GM21367 (cell line): ENCODE data around the gene CSMD2.
A peak's percentile ranks its signal among the peaks of the same experiment; 100 is the strongest.
"Not testable (repeated sequence)": the region's sequence is repeated elsewhere in the genome, so short reads cannot be mapped to it uniquely, and the experiment has no call there.

Experiments used
- ATAC-seq: cut with Tn5 transposase; IDR thresholded peaks from one replicate; pipeline ENCODE4 v1.9.1; 2021; ENCODE audit not compliant: unreplicated experiment

Gene CSMD2

DNA sequence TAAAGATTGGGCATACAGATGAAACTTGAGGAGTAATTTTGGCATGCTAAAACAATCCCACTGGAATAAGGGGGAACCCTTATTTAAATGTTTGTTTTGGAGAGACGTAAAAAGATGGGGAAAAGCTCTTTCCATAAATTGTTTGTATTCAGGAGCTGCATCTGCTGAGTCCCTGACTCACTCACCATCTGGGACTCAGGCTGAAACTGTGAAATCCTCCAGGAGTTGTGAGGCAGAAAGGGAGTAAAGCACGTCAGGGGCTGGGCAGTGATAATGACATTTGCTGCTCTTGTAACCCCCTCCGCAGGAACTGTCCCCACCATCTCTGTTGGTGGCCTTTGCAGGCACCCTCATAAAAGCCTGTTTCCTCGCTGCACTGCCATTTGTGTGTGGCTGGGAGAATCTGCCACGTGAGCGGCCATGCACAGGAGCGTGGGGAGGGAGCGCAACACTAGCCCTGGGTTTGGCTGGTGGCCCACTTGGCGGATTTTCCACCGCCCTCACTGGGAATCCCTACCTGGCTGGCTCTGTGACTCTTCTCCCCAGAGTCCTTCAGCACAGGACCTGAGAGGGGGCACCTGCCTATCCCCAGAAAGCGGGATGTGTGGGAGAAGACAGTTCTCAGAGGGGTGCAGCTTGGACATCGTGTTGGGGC is 647.3 kb downstream of the CSMD2 start:
- no peak for ATAC-seq

DNA sequence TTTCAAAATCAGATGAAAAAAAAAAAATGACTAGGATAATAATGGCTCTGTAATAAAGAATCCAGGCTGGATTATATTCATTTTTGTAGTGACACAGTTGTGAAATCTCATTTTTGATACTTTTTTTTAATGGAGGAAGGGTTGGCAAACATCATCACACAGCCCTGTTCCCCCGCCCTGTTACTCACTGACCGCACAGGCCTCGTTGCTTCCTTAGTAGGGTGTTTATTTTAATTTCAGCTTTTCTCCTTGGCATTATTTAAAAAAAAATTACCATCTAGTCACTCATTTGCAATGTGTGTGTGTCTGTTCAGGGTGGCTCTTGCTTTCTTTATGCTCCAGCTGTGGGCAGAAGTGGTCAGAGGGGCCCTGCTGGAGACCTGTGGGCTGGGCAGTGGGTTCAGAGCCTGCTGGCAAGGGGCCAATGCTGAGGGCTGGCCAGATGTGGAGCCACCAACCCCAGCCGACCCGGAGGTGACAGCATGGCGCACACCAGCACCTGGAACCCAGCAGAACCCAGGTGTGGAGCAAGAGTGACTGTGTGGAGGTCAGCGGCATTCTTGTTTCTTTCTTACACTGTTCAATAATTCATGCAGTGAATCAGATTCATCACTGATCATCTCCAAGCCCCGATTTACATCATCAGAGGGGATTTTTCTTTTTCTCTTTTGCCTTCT is 648.0 kb downstream of the CSMD2 start:
- ATAC-seq, result no peak

DNA sequence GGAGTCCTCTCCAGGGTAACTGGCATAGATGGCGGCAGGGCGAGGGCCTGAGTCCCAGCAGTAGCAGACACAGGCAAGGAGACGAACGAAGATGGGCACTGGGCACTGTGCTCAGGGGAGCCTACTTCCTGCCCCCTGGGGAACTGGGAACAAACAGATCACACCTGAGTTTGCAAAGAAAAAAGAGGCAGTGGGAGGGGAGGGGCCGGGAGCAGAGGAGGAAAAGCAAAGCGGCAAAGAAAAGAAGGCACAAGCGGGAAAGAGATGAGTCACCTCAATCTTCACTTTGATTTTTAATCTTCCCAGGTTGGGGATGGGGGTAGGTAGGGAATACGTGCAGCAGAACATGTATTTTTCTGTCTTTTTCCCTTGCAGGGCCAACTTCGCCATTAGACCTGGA is 648.6 kb downstream of the CSMD2 start:
- no peak for ATAC-seq

DNA sequence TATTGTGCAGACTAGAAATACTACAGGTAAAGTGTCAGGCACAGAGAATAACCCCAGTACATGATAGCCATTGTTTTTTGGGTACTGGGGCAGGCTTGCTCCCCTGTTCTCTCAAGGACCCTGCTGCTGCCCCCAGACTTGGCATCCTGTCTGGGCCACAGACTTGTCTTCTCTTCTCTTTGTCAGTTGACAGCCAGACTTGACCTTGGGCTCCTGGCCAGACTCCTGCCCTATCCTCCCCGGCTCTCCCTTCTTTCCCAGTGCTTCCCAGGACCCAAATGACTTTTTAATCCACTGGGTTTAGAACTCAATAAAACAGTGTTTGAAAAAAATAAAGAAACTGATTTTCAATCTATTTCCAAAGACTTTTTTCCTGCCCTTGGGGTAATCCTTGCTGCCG is 649.4 kb downstream of the CSMD2 start:
- ATAC-seq, result no peak

DNA sequence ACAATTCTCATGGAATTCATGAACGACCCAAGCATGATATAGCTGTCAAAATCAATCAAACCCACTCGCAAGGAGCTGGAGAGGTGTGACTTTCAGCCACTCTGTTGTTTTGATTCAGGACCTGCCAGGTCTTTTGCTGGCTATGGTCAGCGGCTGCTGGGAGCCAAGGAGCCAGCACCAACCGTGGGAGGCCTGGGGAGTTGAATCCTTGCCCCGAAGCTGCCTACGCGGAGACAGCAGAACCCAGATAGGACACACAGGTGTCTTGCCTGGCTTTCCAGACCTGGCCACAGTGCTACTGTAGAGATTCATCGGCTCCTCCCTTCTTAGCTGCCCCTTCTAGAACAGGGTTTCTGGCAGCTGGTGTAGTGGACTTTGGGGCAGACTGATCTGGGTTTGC is 649.9 kb downstream of the CSMD2 start:
- ATAC-seq, result no peak

DNA sequence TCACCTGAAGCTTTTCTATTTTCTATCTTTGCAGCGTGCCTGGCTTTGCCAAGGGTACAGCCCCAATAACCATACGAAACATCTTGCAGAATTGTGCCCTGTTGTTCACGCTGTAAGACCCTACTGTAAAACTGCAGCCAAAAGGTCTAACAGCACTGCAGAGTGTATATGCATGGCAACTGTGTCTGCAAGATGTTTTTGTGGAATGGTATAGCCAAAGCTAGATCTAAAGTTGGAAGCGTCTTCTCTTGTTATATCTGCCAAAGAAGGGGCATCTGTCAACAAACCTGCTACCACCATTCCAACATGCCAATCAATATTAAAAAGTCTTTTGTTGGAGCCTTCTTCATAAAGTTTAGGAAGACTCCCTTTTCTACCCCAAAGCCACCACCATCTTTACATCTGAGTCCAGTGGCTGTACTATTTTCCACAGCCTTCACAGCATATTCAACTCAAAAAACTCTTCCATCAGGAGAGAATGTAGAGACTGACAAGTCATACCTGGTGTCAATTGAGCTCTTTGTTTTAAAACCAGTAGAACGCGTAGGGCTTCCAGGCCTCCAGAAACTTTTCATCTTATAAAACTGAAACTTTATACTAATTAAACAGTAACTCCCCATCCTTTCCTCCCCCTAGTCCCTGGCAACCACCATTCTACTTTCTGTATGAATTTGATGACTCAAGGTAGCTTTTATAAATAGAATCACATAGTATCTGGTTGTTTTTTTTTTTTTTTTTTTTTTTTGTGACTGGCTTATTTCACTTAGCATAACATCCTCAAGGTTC is 652.6 kb downstream of the CSMD2 start:
- no peak for ATAC-seq

DNA sequence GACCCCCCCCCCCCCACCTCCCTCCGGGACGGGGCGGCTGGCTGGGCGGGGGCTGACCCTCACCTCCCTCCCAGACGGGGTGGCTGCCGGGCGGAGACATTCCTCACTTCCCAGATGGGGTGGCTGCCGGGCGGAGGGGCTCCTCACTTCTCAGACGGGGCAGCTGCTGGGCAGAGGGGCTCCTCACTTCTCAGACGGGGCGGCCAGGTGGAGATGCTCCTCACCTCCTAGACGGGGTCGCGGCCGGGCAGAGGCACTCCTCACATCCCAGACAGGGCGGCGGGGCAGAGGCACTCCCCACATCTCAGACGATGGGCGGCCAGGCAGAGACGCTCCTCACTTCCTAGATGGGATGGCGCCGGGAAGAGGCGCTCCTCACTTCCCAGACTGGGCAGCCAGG is 655.8 kb downstream of the CSMD2 start:
- not testable (repeated sequence) for ATAC-seq

DNA sequence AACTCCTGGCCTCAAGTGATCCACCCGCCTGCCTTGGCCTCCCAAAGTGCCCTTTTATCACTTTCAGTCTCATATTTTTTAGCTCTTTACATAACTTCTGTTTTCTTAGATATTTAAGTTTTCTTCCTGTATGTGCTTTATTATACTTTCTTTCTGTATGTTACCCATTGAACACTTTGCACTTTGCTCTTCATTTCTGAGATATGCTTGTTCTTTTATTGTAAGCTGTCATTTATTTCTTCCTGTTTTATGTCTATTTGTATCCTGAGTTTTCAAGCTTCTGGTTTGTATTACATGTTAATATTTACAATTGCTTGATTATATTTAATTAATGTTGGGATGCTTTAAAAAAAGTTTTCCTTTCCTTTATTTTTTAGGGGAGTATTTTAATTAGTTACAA is 656.9 kb downstream of the CSMD2 start:
- ATAC-seq, result no peak

DNA sequence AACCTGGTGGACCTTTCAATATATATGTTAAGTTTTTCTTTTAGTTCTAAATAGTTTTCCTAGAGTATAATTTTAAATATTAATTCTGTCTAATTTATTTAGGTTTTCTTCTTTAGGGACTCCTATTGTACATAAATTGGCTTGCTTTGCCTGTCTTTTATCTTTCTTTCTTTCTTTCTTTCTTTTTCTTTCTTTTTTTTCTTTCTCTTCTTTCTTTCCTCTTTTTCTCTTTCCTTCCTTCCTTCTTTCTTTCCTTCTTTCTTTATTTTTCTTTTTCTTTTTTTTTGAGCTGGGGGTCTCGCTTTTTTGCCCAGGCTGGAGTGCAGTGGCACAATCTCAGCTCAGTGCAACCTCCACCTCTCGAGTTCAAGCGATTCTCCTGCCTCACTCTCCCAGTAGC is 657.4 kb downstream of the CSMD2 start:
- no peak for ATAC-seq

DNA sequence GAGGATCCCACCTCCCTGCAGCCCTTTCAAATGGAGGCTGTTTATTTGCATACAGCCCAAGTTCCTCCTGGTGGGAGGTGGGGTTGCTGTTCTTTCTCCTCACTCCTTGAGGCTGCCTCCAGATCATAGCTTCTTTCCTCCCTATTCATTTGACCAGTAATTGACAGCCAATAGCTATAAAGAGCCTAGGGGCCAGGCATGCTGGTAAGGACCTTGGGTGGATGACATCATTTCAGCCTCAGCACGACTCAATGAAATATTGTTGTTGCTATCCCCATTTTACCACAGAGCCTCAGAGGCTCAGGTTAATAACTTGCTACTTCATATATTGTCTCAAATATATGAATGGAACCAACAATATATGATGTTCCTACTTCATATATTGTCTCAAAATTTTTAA is 661.5 kb downstream of the CSMD2 start:
- no peak for ATAC-seq

DNA sequence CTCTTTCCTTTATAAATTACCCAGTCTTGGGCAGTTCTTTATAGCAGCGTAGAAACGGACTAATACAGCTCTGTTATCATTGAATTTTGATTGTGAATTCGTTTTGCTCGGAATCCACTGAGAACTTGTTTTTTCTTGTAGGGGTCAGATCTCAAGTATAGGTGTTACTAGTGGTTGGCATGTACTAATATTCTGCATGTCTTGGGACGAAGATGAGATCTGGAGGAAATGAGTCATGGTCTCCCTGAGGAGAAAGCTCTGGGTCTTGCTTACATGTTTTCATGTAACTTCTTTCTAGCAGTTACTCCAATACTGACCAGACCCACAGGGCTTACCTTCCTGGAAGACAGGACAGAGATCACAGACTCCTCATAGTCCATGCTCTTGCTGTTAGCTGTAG is 662.3 kb downstream of the CSMD2 start:
- ATAC-seq, result no peak

DNA sequence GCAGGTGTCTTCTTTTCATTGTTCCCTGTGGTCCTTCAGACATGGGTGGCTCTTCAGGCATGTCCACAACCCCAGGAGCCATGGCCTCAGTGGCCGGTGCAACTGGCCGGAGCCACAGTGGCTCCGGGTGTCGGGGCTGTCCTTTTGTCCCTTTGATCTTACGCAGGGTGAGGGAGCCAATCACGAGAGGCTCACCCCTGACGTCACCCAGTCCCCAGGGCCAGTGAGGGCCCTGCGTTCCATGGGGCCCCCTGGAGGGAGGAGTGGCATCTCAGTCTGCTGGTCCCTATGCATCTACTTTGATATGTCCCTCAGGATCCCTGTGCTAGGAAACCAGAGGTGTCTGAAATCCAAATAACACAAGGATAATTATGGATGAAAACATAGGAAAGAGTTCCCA is 663.3 kb downstream of the CSMD2 start:
- ATAC-seq, result no peak

DNA sequence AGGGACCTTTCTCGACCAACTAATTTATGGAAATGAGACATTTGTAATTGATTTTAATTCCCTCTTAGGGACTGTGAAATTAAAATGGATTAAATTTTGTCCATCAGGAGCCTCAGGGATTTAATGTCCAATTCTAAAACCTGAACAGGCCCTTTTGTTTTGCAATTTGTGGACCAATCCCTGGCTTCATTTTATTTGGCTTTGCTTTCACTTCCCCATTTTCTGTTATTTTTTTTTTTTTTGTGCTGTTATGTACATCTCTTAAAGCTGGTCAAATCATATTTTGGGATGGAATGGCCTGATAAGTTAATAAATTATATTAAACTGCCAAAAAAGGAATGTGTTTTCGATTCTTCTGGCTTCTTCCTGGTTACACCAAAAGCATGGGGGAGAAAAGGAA is 663.7 kb downstream of the CSMD2 start:
- ATAC-seq, result no peak

DNA sequence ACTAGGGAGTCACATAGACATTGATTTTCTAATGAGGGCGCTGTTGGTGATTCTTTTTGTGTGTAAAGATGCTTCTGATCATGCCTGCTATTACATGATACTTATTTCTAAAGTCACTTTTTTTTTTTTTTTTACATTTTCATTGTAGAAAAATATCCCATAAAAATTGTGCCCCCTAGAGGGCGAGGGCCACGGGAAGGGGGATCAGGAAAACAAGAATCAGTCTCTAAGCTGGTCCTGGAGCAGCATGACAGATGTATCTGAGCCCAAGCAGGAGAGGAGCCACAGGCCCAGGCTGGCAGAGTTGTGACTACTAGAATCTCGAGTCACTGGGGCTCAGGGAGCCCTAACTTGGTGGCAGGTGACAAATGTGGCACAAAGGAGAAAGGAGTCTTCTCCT is 664.5 kb downstream of the CSMD2 start:
- ATAC-seq, result no peak

DNA sequence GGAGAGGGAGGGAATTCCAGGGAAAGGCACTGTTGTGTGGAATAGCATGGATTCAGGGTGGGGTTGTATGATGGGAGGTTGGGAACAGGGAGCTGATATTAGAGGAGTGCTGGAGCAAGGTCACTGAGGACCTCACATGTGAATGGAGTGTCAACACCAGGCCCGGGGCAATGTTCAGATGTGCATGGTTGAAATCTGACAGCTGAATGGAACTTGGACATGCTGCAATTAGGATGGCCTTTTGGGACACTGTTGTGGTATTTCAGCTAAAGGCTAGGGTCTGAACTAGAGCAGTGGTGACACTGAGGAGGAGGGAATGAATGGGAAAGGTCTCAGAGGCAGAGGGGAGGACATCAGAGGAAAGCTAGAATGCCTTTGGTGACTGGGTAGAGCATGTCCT is 667.6 kb downstream of the CSMD2 start:
- ATAC-seq, result no peak

DNA sequence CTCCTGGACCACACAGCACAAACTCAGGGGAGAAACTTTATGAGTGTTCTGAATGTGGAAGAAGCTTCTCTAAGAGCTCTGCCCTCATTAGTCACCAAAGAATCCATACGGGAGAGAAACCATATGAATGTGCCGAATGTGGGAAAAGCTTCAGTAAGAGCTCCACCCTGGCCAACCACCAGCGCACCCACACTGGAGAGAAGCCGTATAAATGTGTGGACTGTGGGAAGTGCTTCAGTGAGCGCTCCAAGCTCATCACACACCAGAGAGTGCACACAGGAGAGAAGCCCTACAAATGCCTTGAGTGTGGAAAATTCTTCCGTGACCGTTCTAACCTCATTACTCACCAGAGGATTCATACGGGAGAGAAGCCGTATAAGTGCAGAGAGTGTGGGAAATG is 670.1 kb downstream of the CSMD2 start:
- ATAC-seq, result no peak

DNA sequence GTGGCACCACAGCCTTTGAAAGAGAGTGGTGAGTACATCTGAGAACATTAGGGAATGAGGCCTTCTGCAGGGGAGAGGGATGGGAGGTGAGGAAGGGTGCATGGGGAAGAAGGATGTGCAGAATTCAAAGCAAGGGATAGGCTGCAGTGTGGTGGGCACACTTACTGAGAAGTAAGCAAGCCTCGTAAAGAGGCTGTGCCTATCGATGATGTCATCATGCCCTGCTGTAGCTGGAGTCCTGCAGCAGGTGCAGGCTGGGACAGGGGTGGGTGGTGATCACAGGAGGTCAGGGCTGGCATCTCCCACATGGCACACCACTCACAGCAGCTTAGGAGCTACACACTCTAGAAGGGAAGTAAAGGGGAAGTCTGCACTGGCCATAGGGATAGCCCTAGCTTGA is 676.4 kb downstream of the CSMD2 start:
- ATAC-seq, result no peak

DNA sequence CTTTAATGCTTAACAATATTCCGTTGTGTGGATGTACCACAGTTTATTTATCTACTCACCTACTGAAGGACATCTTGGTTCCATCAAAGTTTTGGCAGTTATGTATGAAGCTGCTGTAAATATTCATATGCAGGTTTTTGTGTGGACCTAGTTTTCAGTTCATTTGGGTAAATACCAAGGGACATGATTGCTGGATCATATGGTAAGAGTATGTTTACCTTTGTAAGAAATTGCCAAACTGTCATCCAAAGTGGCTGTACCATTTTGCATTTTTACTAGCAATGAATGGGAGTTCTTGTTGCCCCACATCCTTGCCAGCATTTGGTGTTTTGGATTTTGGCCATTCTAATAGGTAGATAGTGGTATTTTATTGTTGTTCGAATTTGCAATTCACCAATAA is 682.6 kb downstream of the CSMD2 start:
- ATAC-seq, result no peak

DNA sequence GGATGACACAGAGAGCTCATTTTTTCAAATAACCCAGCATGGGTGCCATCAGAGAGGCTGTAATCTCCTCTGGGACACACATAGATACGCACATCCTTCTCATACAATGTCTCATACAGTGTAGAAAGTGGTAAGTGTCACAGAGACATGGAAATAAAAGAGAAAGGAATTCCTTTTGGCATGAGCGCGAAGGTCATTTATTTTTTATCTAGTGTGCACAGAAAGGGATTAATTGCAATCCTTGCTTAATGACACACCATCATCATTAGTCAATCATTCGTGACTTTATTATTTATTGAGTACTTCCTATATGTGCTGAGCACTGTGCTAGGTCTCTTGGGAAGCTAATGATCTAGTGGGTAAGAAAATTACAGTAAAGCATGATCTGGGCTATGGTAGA is 687.6 kb downstream of the CSMD2 start:
- ATAC-seq, result no peak

DNA sequence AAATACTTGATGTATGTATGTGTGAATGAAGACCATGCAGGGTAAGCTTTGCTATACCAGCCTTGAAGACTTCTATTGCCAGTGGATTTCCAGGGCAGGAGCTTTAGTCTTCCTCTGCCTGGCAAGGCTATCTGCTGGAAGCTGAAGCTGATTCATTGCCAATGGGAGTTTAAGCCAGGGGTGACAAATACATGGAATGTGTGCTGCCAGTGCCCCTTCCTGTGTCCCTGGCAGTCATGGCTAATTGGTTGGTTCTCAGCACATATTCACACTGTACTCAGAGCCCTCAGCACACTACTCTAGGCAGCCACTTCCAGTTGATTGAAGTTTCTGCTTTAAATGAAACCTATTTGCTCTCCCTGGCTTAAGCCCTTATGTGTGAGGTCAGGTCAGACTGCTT is 691.1 kb downstream of the CSMD2 start:
- no peak for ATAC-seq

DNA sequence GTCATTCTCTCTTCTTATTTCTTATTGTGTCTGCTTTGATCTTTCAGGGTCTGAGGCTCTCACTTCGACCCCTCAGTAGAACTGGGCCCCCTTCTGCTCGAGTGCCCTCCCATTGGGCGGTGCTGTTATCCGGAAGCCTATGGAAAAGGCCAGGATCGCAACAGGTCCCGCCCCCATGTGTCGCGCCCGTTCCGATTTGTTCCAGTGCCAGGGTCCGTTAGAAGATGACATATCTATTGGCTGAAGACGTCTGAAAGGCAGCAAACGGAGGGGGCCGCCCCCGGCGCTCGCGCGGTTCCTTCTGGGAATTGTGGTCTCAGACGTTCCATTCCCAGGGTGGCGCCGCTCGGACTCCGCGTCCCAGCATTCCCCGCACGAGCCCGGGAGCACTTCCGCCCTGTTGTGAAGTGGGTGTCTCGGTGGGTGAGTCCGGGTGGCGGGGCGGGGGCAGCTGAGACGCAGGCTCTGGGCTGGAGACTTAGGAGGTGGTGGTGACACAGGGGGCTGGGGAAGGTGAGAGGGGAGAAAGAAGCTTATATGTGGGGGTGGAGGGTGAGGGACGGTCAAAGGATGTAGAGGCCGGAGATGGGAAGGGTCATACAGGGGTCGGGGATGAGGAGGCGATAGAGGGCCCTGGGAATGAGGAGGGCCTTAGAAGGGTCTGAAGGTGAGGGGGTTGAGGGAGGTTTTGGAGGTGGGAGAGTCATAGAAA is 692.6 kb downstream of the CSMD2 start, which contains the start of gene ZSCAN20:
Gene ZSCAN20 (plus strand): TSS at position 377 of the 712 bp plus-strand sequence. CDS start 6,644 bp downstream, outside the sequence.
- ATAC-seq, result peak; percentile 91
